SK-N-SH (cell line): Measurements from ENCODE around the gene SPOUT1. TPM values are rescaled to one million over a fixed set of nuclear protein-coding genes. Genes with fewer than 3 reads are reported as not detected.
A peak's percentile ranks its signal among the peaks of the same experiment; 100 is the strongest.

ENCODE experiments used
- CTCF ChIA-PET: fragments of 300-600, 350-600 bp; formaldehyde crosslinking; extraction: SDS; loops from one replicate; lab custom pipeline; 2021; lab: Yijun Ruan, JAX
- POLR2A ChIA-PET: fragments of 350-600 bp; sonication (Branson Sonifier 250); formaldehyde crosslinking; extraction: SDS; loops from one replicate; lab custom pipeline; 2020; ENCODE audit warnings: antibody characterized with exemption, inconsistent platforms; lab: Yijun Ruan, JAX
- DNase-seq: peaks from one replicate; pipeline ENCODE4 v3.0.0; 2012
- H2AFZ ChIP-seq: fragments of 200-600 bp; sonication (generic); 2 replicates; pipeline ENCODE4 v1.8.1; 2016; ENCODE audit warnings: antibody characterized with exemption, mild to moderate bottlenecking, low read depth
- H3F3A ChIP-seq: fragments of 200-600 bp; sonication (generic); replicated peaks from 2 replicates; pipeline ENCODE3; 2016; ENCODE audit warnings: antibody characterized with exemption, mild to moderate bottlenecking; ENCODE audit not compliant: insufficient read depth
- H3K27ac ChIP-seq, 2 experiments: fragments of 200-500 bp in 1 of 2; fragments of 200-600 bp in 1 of 2; sonication (Bioruptor generic) in 1 of 2; sonication (generic), shearing (Covaris generic) in 1 of 2; 2 replicates each; pipeline versions ENCODE4 v1.5.1 to v1.6.1; 2014 to 2016; ENCODE audit warnings: low read depth in 2 of 2, inconsistent platforms in 1 of 2, low read length in 1 of 2, mild to moderate bottlenecking in 1 of 2, mixed read lengths in 1 of 2
- H3K27me3 ChIP-seq: fragments of 200-600 bp; sonication (generic), shearing (Covaris generic); 2 replicates; pipeline ENCODE4 v1.6.1; 2016; ENCODE audit warnings: mixed run types; ENCODE audit not compliant: insufficient read depth
- H3K36me3 ChIP-seq, 2 experiments: fragments of 200-500 bp in 1 of 2; fragments of 200-600 bp in 1 of 2; sonication (Bioruptor generic) in 1 of 2; sonication (generic) in 1 of 2; replicated peaks in 1 of 2; 2 replicates each; pipeline versions ENCODE3 to v1.5.1; 2014 to 2016; ENCODE audit warnings: low read length in 1 of 2, mild to moderate bottlenecking in 1 of 2; ENCODE audit not compliant: insufficient read depth in 2 of 2, control insufficient read depth in 1 of 2
- H3K4me1 ChIP-seq, 2 experiments: fragments of 200-500 bp in 1 of 2; fragments of 200-600 bp in 1 of 2; sonication (Bioruptor generic) in 1 of 2; sonication (generic), shearing (Covaris generic) in 1 of 2; 2 replicates each; pipeline versions ENCODE4 v1.5.1 to v1.6.1; 2014 to 2016; ENCODE audit warnings: low read depth in 1 of 2, low read length in 1 of 2, mixed run types in 1 of 2; ENCODE audit not compliant: insufficient read depth in 2 of 2, control insufficient read depth in 1 of 2
- H3K4me2 ChIP-seq: fragments of 200-600 bp; sonication (generic), shearing (Covaris generic); 2 replicates; pipeline ENCODE4 v1.6.1; 2017; ENCODE audit warnings: mixed run types
- H3K4me3 ChIP-seq, 2 experiments: fragments of 200-500 bp in 1 of 2; fragments of 200-600 bp in 1 of 2; sonication (Bioruptor generic) in 1 of 2; sonication (generic), shearing (Covaris generic) in 1 of 2; 2 replicates each; pipeline versions ENCODE4 v1.5.1 to v1.8.1; 2014 to 2016; ENCODE audit warnings: low read depth in 2 of 2, inconsistent platforms in 1 of 2, low read length in 1 of 2, mild to moderate bottlenecking in 1 of 2, mixed read lengths in 1 of 2, moderate library complexity in 1 of 2
- H3K79me2 ChIP-seq: fragments of 200-600 bp; sonication (generic); 2 replicates; pipeline ENCODE4 v1.8.1; 2017; ENCODE audit warnings: mild to moderate bottlenecking; ENCODE audit not compliant: insufficient read depth
- H3K9ac ChIP-seq: fragments of 200-600 bp; sonication (generic); 2 replicates; pipeline ENCODE4 v1.6.1; 2017; ENCODE audit warnings: mixed run types
- H3K9me2 ChIP-seq: fragments of 200-600 bp; sonication (generic); 2 replicates; pipeline ENCODE4 v1.6.1; 2017; ENCODE audit warnings: mixed run types
- H3K9me3 ChIP-seq: fragments of 200-600 bp; sonication (generic); 2 replicates; pipeline ENCODE4 v1.6.1; 2017; ENCODE audit warnings: mixed run types, mild to moderate bottlenecking, moderate library complexity
- H4K20me1 ChIP-seq: fragments of 200-600 bp; sonication (generic); 2 replicates; pipeline ENCODE4 v1.6.1; 2017; ENCODE audit warnings: mild to moderate bottlenecking, mixed run types; ENCODE audit not compliant: insufficient read depth
- GABPA ChIP-seq: IDR thresholded peaks from 2 replicates; pipeline ENCODE4 v1.4.0; 2012; ENCODE audit warnings: low read depth, mild to moderate bottlenecking
- MXI1 ChIP-seq: IDR thresholded peaks from 2 replicates; pipeline ENCODE4 v1.6.1; 2012; ENCODE audit warnings: mild to moderate bottlenecking, low read depth, low read length, improper control_type of control experiment
- NRF1 ChIP-seq: IDR thresholded peaks from 2 replicates; pipeline ENCODE4 v1.6.1; 2012; ENCODE audit warnings: low read depth, mild to moderate bottlenecking, low read length
- PBX3 ChIP-seq: IDR thresholded peaks from 2 replicates; pipeline ENCODE4; 2012
- RAD21 ChIP-seq: IDR thresholded peaks from 2 replicates; pipeline ENCODE4 v1.6.1; 2012; ENCODE audit warnings: mild to moderate bottlenecking, low read length
- SIN3A ChIP-seq: IDR thresholded peaks from 2 replicates; pipeline ENCODE4 v1.6.1; 2012; ENCODE audit warnings: low read depth, mild to moderate bottlenecking, low read length, moderate library complexity, borderline replicate concordance
- TCF12 ChIP-seq: IDR thresholded peaks from 2 replicates; pipeline ENCODE4 v1.4.0; 2012
- WGBS: methylation state at CpG from one replicate; pipeline ENCODE4 v1.1.6; 2017; ENCODE audit warnings: low lambda C conversion rate; 5-methylcytosine and 5-hydroxymethylcytosine counted together
- polyA plus RNA-seq, 3 experiments: library from polyadenylated mRNA; depleted of rRNA; stranded (reverse); fragments of >200 nt; gene quantifications; 2 replicates each; pipeline ENCODE4 v1.2.3, GENCODE V29; 2012

Gene SPOUT1
- polyA plus RNA-seq, 1 of the 3 experiments (the other 2 are of a cell fraction) = 44.2 TPM

DNA sequence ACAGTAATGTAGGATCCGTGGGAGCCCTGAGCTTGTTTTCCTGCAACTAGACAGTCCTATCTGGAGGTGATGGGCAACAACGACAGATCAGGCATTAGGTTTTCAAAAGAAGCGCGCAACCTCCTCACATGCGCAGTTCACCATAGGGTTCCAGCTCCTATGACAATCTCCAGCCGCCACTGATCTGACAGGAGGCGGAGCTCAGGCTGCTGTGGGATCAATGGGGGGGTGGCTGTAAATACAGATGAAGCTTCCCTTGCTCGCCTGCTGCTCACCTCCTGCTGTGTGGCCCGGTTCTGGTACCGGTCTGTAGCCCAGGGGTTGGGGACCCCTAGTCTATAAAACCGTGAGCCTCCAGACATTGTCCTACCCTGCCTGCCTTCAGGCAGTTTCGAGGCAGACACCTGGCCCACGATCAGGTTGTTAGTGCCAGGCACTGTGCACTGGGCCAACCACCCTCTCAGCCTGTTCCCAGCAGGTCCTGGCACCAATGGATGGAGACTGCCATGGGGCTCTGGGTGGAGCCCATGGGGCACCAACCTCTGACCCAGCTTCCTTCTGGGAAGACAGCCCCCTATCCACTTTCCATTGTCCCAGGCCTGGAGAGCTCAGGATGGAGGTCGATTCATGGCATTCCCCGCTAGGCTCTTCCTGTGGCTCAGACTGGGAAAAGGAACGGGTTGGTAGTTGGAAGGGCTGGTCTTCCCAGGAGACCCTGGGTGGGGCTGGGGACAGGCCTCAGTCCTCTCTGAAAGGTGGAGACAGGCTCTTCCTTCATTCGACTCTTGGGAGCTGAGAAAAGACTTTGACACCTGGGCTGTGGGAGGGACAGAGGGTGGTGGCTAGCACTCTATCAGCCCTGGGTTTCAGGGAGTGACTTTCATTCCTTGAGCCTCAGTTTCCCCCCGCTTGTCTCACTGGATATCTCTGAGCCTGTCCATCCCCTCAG is 9.6 kb downstream of the SPOUT1 start:
- no peak overlapping the region for H2AFZ ChIP-seq
- peaks cover 5% of the 10 kb centered on the region; the same call in 1 of the 2 replicates for H3K79me2 ChIP-seq
- TF ChIP-seq NRF1 = peak; percentile 70
- no peak for TF ChIP-seq RAD21
- TF ChIP-seq TCF12 = peak; percentile 94
- TF ChIP-seq MXI1 = peak; percentile 91
- peak; percentile 93 for TF ChIP-seq PBX3
- TF ChIP-seq SIN3A = peak; percentile 89
- TF ChIP-seq, all 33 proteins: peak for 5
- peak overlapping the region in 1 of 2 experiments; percentile 60; a peak in 2 of 4 replicates for H3K4me3 ChIP-seq
- peaks cover 16% of the 10 kb centered on the region for H3F3A ChIP-seq
- H3K27ac ChIP-seq = peak overlapping the region; percentile 12 to 61; a peak in 3 of 4 replicates
- DNase-seq = peak; percentile 88
- peaks cover 8 to 34% of the 10 kb centered on the region in 2 experiments for H3K36me3 ChIP-seq
- no peaks in the 10 kb centered on the region for H3K9me2 ChIP-seq
- no peaks in the 10 kb centered on the region for H3K27me3 ChIP-seq
- ChIA-PET CTCF (interaction anchor here (0.6 to 4.1 kb wide), 10 partner anchors 9 to 205 kb away, joined by 3 to 34 read pairs (median 7); partner anchors contain the start of genes PKN3 and SPOUT1), POLR2A (interaction anchor here (1.0 to 2.7 kb wide), 3 partner anchors 10 to 85 kb away, joined by 3 to 13 read pairs (median 5); partner anchors contain the start of gene SPOUT1)
- no peak overlapping the region; the same call in 1 of the 2 replicates for H3K9ac ChIP-seq
- H3K4me1 ChIP-seq = peaks cover 0 to 17% of the 10 kb centered on the region in 2 experiments; a peak in 1 of 4 replicates
- peaks cover 6% of the 10 kb centered on the region; the same call in 1 of the 2 replicates for H4K20me1 ChIP-seq
- WGBS = 37% methylated on average over 15 of the region's 18 CpGs
- H3K4me2 ChIP-seq = peak overlapping the region; percentile 96
- no peaks in the 10 kb centered on the region for H3K9me3 ChIP-seq

DNA sequence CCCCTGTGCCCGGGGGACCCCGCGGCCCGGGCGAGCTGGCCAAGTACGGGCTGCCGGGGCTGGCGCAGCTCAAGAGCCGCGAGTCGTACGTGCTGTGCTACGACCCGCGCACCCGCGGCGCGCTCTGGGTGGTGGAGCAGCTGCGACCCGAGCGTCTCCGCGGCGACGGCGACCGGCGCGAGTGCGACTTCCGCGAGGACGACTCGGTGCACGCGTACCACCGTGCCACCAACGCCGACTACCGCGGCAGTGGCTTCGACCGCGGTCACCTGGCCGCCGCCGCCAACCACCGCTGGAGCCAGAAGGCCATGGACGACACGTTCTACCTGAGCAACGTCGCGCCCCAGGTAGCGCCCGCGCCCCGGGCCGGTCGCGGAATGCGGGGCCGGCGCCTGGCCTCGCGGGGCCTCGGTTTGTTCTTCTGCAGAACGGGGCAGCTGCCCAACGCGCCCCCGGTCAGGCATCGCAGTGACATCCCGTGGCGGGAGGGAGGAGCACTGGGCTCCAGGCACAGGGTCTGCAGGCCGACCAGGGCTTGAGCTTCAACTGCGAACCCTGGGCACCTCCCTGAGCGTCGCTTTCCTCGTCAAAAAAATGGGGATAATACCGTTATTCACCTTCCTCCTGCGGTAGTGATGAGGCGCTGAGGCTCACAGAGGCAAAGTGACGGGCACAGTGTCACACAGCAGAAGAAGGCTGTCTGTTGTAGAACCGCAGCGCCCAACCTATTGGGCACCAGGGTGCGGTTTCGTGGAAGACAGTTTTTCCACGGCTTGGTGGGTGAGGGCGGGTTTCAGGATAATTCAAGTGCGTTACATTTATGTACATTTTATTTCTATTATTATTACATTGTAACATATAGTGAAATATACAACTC is 10.5 kb downstream of the SPOUT1 start:
- Histone ChIP-seq H3K9me3 (no peaks in the 10 kb centered on the region), H3K4me3 (peak overlapping the region; percentile 60 to 72), H3K9ac (peak overlapping the region; percentile 30; the same call in 1 of the 2 replicates), H3F3A (peaks cover 16% of the 10 kb centered on the region), H3K4me2 (peak overlapping the region; percentile 96), H2AFZ (0 out of 2 replicates have a peak overlapping the region, but pooled peaks have one; percentile 22), H3K27me3 (no peaks in the 10 kb centered on the region), H3K79me2 (peaks cover 5% of the 10 kb centered on the region; the same call in 1 of the 2 replicates), H3K4me1 (peaks cover 0 to 17% of the 10 kb centered on the region in 2 experiments; a peak in 1 of 4 replicates), H3K27ac (peak overlapping the region in 1 of 2 experiments; percentile 83; a peak in 3 of 4 replicates), H4K20me1 (peaks cover 6% of the 10 kb centered on the region; the same call in 1 of the 2 replicates), H3K9me2 (no peaks in the 10 kb centered on the region), H3K36me3 (peaks cover 0 to 25% of the 10 kb centered on the region in 2 experiments)
- ChIA-PET CTCF (interaction anchor here (0.6 to 4.1 kb wide), 32 partner anchors 8 to 441 kb away, joined by 3 to 34 read pairs (median 5); partner anchors contain the start of genes KYAT1, LRRC8A, PKN3 and SPOUT1), POLR2A (interaction anchor here (0.7 to 2.7 kb wide), 8 partner anchors 10 to 515 kb away, joined by 3 to 13 read pairs (median 4); partner anchors contain the start of genes SPOUT1 and ZDHHC12)
- TF ChIP-seq GABPA (no peak), SIN3A (peak; percentile 23; the same call in 1 of the 2 replicates)
- WGBS = 8% methylated on average over 34 of the region's 90 CpGs
- peak; percentile 67 for DNase-seq
